B cell (primary cell): ENCODE results near the gene MPPE1. TPM values are rescaled to one million over a fixed set of nuclear protein-coding genes. Genes with fewer than 3 reads are reported as not detected.

ENCODE experiments used
- ATAC-seq: fragments of 200-7000 bp; cut with Tn5 transposase; one replicate; pipeline ENCODE4 v1.10.0; 2021; ENCODE audit warnings: low read depth, mild to moderate bottlenecking, moderate number of reproducible peaks, moderate library complexity
- CTCF ChIA-PET: fragments of 350-600 bp; sonication (Branson Sonifier 250); formaldehyde crosslinking; loops from one replicate; lab custom pipeline; 2021; ENCODE audit warnings: antibody characterized with exemption, inconsistent platforms; lab: Charles Lee
- POLR2A ChIA-PET: fragments of 350-600 bp; sonication (Branson Sonifier 250); formaldehyde crosslinking; loops from one replicate; lab custom pipeline; 2021; ENCODE audit warnings: antibody characterized with exemption; lab: Charles Lee
- DNase-seq: peaks from one replicate; pipeline ENCODE4 v3.0.0; 2013
- H2AFZ ChIP-seq: 2 replicates; pipeline ENCODE4 v1.6.1; 2012; ENCODE audit warnings: mild to moderate bottlenecking, low read depth, low read length; ENCODE audit not compliant: insufficient read depth, poor library complexity, severe bottlenecking
- H3K27ac ChIP-seq, 2 donors: 1 replicate in 1 of 2; 2 replicates in 1 of 2; pipeline ENCODE4 v1.5.1; 2012 to 2013; ENCODE audit warnings: low read length in 2 of 2, mild to moderate bottlenecking in 2 of 2, moderate library complexity in 1 of 2
- H3K27me3 ChIP-seq, 4 experiments: fragments of 200-600 bp in 1 of 4; sonication (generic) in 1 of 4; replicated peaks in 1 of 4; 1 replicate in 2 of 4; 2 replicates in 2 of 4; pipeline versions ENCODE4 v1.6.1 to v1.7.0; 2013 to 2016; ENCODE audit warnings: low read length in 3 of 4, mild to moderate bottlenecking in 2 of 4, mixed read lengths in 1 of 4, moderate library complexity in 1 of 4; ENCODE audit not compliant: insufficient read depth in 4 of 4, control insufficient read depth in 3 of 4; ENCODE audit errors: control extremely low read depth in 1 of 4
- H3K36me3 ChIP-seq, 2 experiments: replicated peaks in 1 of 2; 1 replicate in 1 of 2; 2 replicates in 1 of 2; pipeline versions ENCODE4 v1.6.1 to v1.7.1; 2013; ENCODE audit warnings: low read length in 1 of 2; ENCODE audit not compliant: insufficient read depth in 2 of 2, control insufficient read depth in 1 of 2; ENCODE audit errors: control extremely low read depth in 1 of 2, extremely low read depth in 1 of 2
- H3K4me1 ChIP-seq, 2 donors: fragments of 200-600 bp in 1 of 2; sonication (generic) in 1 of 2; 1 replicate in 1 of 2; 2 replicates in 1 of 2; pipeline versions ENCODE4 v1.5.1 to v1.6.1; 2013 to 2017; ENCODE audit warnings: low read length in 2 of 2; ENCODE audit not compliant: control insufficient read depth in 2 of 2, insufficient read depth in 2 of 2
- H3K4me2 ChIP-seq: replicated peaks from 2 replicates; pipeline ENCODE3; 2012; ENCODE audit warnings: mild to moderate bottlenecking, low read depth, low read length; ENCODE audit not compliant: poor library complexity, severe bottlenecking
- H3K4me3 ChIP-seq, 5 experiments: fragments of 200-600 bp in 1 of 5; sonication (generic) in 1 of 5; 1 replicate in 3 of 5; 2 replicates in 2 of 5; pipeline versions ENCODE4 v1.5.1 to v1.7.0; 2011 to 2016; ENCODE audit warnings: low read length in 4 of 5, mild to moderate bottlenecking in 4 of 5, low read depth in 2 of 5, control low read depth in 1 of 5, moderate library complexity in 1 of 5; ENCODE audit not compliant: insufficient read depth in 1 of 5; ENCODE audit errors: control extremely low read depth in 1 of 5, extremely low read depth in 1 of 5
- H3K79me2 ChIP-seq: fragments of 200-600 bp; sonication (generic); one replicate; pipeline ENCODE4 v1.6.0; 2016; ENCODE audit warnings: low read length; ENCODE audit not compliant: control insufficient read depth, insufficient read depth
- H3K9ac ChIP-seq: fragments of 200-600 bp; sonication (generic); 2 replicates; pipeline ENCODE4 v1.6.1; 2017; ENCODE audit warnings: mild to moderate bottlenecking, low read length, moderate library complexity
- H3K9me3 ChIP-seq, 3 donors: one replicate each; pipeline versions ENCODE4 v1.6.1 to v1.7.1; 2013; ENCODE audit warnings: low read length in 2 of 3; ENCODE audit not compliant: control insufficient read depth in 2 of 3, insufficient read depth in 1 of 3; ENCODE audit errors: control extremely low read depth in 1 of 3
- H4K20me1 ChIP-seq: 2 replicates; pipeline ENCODE4 v1.6.0; 2012; ENCODE audit warnings: mild to moderate bottlenecking, low read length; ENCODE audit not compliant: insufficient read depth, control insufficient read depth, poor library complexity, severe bottlenecking
- H3K27ac Mint-ChIP-seq: one replicate; pipeline ENCODE4 v1.8.0; 2021; ENCODE audit warnings: mixed read lengths
- H3K27me3 Mint-ChIP-seq: one replicate; pipeline ENCODE4 v1.8.0; 2021; ENCODE audit warnings: mixed read lengths
- H3K4me1 Mint-ChIP-seq: one replicate; pipeline ENCODE4 v1.8.0; 2021; ENCODE audit warnings: mixed read lengths
- H3K4me3 Mint-ChIP-seq: one replicate; pipeline ENCODE4 v1.8.0; 2021; ENCODE audit warnings: mixed read lengths
- H3K9me3 Mint-ChIP-seq: one replicate; pipeline ENCODE4 v1.8.0; 2022; ENCODE audit warnings: mixed read lengths; ENCODE audit not compliant: insufficient read depth
- EZH2 ChIP-seq: IDR thresholded peaks from 2 replicates; pipeline ENCODE4 v1.6.1; 2012; ENCODE audit warnings: borderline replicate concordance, low read depth, mild to moderate bottlenecking, moderate library complexity, low read length; ENCODE audit not compliant: insufficient read depth, poor library complexity, severe bottlenecking
- WGBS: methylation state at CpG from one replicate; pipeline ENCODE4 v1.1.5; 2013; ENCODE audit warnings: missing lambda C conversion rate; ENCODE audit not compliant: insufficient coverage; 5-methylcytosine and 5-hydroxymethylcytosine counted together
- intact Hi-C: fragments of 100-400 bp; cut with micrococcal nuclease; formaldehyde crosslinking; loops from one replicate; pipeline ENCODE4 v1.10.0; 2022
- polyA plus RNA-seq: library from polyadenylated mRNA; depleted of rRNA; stranded (reverse); fragments of >200 nt; gene quantifications from 2 replicates; pipeline ENCODE4 v1.2.3, GENCODE V29; 2012
- total RNA-seq, 2 donors: library from RNA; stranded (reverse); fragments of 120-200 nt in 1 of 2; gene quantifications; 1 replicate in 1 of 2; 2 replicates in 1 of 2; pipeline versions ENCODE4 v1.2.3 to v1.2.4, GENCODE V29; 2013 to 2022
- TF ChIP-seq, protein P1 (sequence below): fragments of 200-600 bp; IDR thresholded peaks from one replicate; pipeline ENCODE4 v1.8.0; 2022; ENCODE audit warnings: antibody characterized with exemption, mild to moderate bottlenecking

Gene MPPE1
- total and polyA plus RNA-seq, 2 donors (not counting 1 experiment from before 2014, with no cell fraction given) = 51.1 to 57.5 TPM

DNA sequence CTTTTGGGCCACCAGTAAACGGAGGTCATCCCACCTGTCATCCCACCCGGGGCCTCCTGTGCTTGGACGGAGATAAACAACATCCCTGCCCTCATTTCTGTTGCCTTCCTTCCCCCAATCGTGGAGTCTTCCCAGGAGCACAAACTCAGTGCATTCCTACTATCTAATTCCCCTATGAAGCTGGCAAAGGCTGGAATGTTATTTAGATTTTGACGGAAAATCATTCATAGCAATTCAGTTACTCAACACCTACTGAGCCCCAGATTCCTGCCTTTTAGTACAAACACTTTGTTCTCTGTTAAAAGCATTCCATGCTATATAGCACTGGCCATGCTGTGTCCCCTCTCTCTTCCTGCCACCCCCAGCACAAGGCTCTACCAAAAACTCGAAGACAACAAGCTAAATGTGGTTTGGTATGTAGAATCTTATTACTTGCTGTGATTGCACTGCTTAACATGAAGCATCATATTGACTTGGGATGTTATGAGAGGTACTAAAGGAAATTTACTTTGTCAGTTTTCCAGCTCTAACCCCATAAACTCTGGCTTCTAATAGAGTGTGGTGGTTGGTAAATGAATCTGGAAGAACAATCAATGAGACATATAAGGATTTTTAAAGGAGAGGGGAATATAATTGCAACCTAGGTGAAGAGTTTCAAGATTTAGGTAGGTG is 40.9 kb upstream of the MPPE1 start:
- no peaks in the 10 kb centered on the region for H3K9me3 ChIP-seq
- no peaks in the 10 kb centered on the region for H3K9me3 Mint-ChIP-seq
- 95% methylated on average over 3 of the region's 6 CpGs for WGBS
- no peak for TF ChIP-seq EZH2
- TF ChIP-seq, protein P1, sequence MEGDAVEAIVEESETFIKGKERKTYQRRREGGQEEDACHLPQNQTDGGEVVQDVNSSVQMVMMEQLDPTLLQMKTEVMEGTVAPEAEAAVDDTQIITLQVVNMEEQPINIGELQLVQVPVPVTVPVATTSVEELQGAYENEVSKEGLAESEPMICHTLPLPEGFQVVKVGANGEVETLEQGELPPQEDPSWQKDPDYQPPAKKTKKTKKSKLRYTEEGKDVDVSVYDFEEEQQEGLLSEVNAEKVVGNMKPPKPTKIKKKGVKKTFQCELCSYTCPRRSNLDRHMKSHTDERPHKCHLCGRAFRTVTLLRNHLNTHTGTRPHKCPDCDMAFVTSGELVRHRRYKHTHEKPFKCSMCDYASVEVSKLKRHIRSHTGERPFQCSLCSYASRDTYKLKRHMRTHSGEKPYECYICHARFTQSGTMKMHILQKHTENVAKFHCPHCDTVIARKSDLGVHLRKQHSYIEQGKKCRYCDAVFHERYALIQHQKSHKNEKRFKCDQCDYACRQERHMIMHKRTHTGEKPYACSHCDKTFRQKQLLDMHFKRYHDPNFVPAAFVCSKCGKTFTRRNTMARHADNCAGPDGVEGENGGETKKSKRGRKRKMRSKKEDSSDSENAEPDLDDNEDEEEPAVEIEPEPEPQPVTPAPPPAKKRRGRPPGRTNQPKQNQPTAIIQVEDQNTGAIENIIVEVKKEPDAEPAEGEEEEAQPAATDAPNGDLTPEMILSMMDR = no peak
- ChIA-PET CTCF (interaction anchor here (1.1 to 4.8 kb wide), 2 partner anchors 11 to 90 kb away, joined by 4 to 40 read pairs; no protein-coding TSS in a partner anchor), POLR2A (interaction anchor here (1.4 kb wide), 1 partner anchor 32 kb away, joined by 3 read pairs; the partner anchor contains the start of gene IMPA2)
- no peak for ATAC-seq
- H3K27me3 ChIP-seq = no peaks in the 10 kb centered on the region
- H3K4me1 ChIP-seq = peaks cover 0 to 13% of the 10 kb centered on the region in 2 donors
- no peaks in the 10 kb centered on the region for H3K36me3 ChIP-seq
- no peaks in the 10 kb centered on the region for H4K20me1 ChIP-seq
- H3K4me1 Mint-ChIP-seq = peaks cover 11% of the 10 kb centered on the region
- H3K27ac ChIP-seq = no peak overlapping the region
- H3K4me3 ChIP-seq = no peak overlapping the region
- intact Hi-C loops = no loop called here
- no peak for DNase-seq
- H3K27me3 Mint-ChIP-seq = no peaks in the 10 kb centered on the region
- H3K4me3 Mint-ChIP-seq = peak overlapping the region; percentile 24
- no peak overlapping the region for H2AFZ ChIP-seq
- no peaks in the 10 kb centered on the region for H3K79me2 ChIP-seq
- H3K4me2 ChIP-seq = no peak overlapping the region
- H3K27ac Mint-ChIP-seq = no peak overlapping the region
- H3K9ac ChIP-seq = no peak overlapping the region
